RWPE2 (cell line): Measurements from ENCODE around the gene NBPF3.

Source experiments
- ATAC-seq: fragments of 200-7000 bp; cut with Tn5 transposase; 3 replicates; pipeline ENCODE4 v1.9.1; 2021; ENCODE audit warnings: low read depth
- DNase-seq: peaks from one replicate; pipeline ENCODE4 v3.0.0-alpha.2; 2020; ENCODE audit warnings: low spot score
- H3K27ac ChIP-seq: fragments of 450-650 bp; 2 replicates; pipeline ENCODE4 v1.5.1; 2017; ENCODE audit warnings: mild to moderate bottlenecking; ENCODE audit not compliant: poor library complexity, severe bottlenecking
- H3K27me3 ChIP-seq: fragments of 250-450 bp; sonication (Bioruptor Pico); 2 replicates; pipeline ENCODE4 v1.5.1; 2021; ENCODE audit warnings: mild to moderate bottlenecking, moderate library complexity; ENCODE audit not compliant: insufficient read depth, poor library complexity, severe bottlenecking
- H3K36me3 ChIP-seq: fragments of 250-450 bp; sonication (Bioruptor Pico); 2 replicates; pipeline ENCODE4 v1.5.1; 2020; ENCODE audit warnings: low read depth, mild to moderate bottlenecking, moderate library complexity
- H3K4me1 ChIP-seq: fragments of 250-450 bp; sonication (Bioruptor Pico); 2 replicates; pipeline ENCODE4 v1.5.1; 2021; ENCODE audit warnings: mild to moderate bottlenecking, moderate library complexity; ENCODE audit not compliant: insufficient read depth, poor library complexity, severe bottlenecking
- H3K4me3 ChIP-seq: fragments of 250-450 bp; sonication (Bioruptor Pico); 2 replicates; pipeline ENCODE4 v1.5.1; 2021; ENCODE audit warnings: mild to moderate bottlenecking, moderate library complexity; ENCODE audit not compliant: severe bottlenecking
- H3K9me3 ChIP-seq: fragments of 250-450 bp; sonication (Bioruptor Pico); 2 replicates; pipeline ENCODE4 v1.5.1; 2021; ENCODE audit warnings: mild to moderate bottlenecking, moderate library complexity; ENCODE audit not compliant: severe bottlenecking
- TF ChIP-seq, protein P1 (sequence below): fragments of 450-650 bp; IDR thresholded peaks from one replicate; pipeline ENCODE4 v1.5.1; 2017; ENCODE audit warnings: mild to moderate bottlenecking, moderate library complexity; ENCODE audit not compliant: poor library complexity, severe bottlenecking

The NBPF3 gene

DNA sequence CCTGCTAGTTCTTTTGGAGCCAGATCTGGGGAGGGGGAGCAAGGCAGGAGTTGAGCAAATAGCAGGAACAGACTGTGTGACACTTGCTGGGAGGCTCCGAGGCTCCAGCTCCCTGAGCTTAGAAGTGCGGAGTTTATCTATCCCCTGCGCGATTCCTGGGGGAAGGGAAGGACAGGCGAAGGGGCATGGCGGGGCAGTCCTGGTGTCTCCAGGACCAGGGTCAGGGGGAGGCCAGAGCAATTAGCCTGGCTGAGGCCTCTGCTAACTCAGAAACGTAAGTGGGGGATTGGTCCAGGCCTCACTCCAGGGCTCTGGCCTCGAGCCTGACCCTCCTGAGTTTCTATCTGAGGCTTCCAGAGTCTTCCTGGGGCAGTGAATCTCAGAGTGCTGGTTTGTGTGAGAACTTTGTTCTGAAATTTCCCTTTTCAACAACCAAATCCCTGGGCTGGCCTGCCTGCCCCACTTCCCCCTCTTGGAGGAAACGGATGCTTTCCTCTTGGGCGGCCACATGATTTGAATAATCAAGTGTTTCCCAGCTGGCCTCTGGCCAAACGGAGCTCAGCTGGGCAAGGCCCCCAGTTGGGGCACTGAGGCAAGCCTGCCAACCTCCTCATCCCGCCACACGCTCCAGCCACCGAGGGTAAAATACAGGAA, 84.9 kb downstream of the NBPF3 start:
- TF ChIP-seq, protein P1, sequence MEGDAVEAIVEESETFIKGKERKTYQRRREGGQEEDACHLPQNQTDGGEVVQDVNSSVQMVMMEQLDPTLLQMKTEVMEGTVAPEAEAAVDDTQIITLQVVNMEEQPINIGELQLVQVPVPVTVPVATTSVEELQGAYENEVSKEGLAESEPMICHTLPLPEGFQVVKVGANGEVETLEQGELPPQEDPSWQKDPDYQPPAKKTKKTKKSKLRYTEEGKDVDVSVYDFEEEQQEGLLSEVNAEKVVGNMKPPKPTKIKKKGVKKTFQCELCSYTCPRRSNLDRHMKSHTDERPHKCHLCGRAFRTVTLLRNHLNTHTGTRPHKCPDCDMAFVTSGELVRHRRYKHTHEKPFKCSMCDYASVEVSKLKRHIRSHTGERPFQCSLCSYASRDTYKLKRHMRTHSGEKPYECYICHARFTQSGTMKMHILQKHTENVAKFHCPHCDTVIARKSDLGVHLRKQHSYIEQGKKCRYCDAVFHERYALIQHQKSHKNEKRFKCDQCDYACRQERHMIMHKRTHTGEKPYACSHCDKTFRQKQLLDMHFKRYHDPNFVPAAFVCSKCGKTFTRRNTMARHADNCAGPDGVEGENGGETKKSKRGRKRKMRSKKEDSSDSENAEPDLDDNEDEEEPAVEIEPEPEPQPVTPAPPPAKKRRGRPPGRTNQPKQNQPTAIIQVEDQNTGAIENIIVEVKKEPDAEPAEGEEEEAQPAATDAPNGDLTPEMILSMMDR: no peak
- ATAC-seq (no peak), DNase-seq (no peak)
- Histone ChIP-seq H3K27me3 (no peaks in the 10 kb centered on the region), H3K4me1 (no peaks in the 10 kb centered on the region), H3K4me3 (no peak overlapping the region), H3K36me3 (no peaks in the 10 kb centered on the region), H3K9me3 (no peaks in the 10 kb centered on the region), H3K27ac (no peak overlapping the region)

DNA sequence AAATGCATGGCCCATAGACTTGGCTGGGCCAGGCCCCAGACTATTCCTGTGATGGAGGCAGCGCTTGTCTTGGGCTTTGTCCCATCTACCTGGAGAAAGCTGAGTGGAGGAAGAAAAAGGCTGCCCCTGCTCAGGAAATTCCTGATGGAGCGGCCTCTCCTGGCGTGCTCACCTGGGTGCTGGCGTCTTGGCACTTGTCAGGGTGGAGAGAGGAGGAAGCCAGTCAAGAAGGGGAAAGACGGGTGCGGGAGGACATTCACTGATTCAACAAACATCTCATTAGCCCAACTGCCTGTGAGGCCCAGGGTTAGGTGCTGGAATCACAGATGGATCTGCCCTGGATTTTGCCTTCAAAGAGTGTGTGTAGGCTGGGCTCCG, 85.4 kb downstream of the NBPF3 start:
- no peak for DNase-seq
- H3K4me1 ChIP-seq: no peaks in the 10 kb centered on the region
- H3K9me3 ChIP-seq: no peaks in the 10 kb centered on the region
- no peaks in the 10 kb centered on the region for H3K36me3 ChIP-seq
- TF ChIP-seq, protein P1: no peak
- no peak for ATAC-seq
- no peak overlapping the region for H3K4me3 ChIP-seq
- no peaks in the 10 kb centered on the region for H3K27me3 ChIP-seq
- no peak overlapping the region for H3K27ac ChIP-seq

DNA sequence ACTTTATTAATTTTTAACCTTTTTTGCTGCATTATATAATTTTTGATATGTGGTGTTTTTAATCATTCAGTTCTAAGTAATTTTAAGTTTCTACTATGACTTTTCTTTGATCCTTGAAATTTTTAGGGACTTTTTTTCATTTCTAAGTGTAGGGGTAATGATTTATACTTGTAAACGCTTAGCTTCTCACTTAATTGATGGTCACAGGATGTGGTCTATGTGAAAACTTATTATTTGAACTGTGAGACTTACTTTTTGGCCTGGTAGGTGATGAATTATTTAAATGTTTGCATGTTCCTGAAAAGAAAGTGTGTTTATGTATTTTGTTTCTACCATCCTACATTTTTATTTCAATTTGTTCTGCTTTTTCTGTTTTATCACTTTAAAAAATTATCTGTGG, 86.5 kb downstream of the NBPF3 start:
- H3K27me3 ChIP-seq: no peaks in the 10 kb centered on the region
- TF ChIP-seq, protein P1: no peak
- no peaks in the 10 kb centered on the region for H3K36me3 ChIP-seq
- H3K27ac ChIP-seq: no peak overlapping the region
- H3K4me3 ChIP-seq: no peak overlapping the region
- no peak for ATAC-seq
- H3K9me3 ChIP-seq: no peaks in the 10 kb centered on the region
- DNase-seq: no peak
- no peaks in the 10 kb centered on the region for H3K4me1 ChIP-seq

DNA sequence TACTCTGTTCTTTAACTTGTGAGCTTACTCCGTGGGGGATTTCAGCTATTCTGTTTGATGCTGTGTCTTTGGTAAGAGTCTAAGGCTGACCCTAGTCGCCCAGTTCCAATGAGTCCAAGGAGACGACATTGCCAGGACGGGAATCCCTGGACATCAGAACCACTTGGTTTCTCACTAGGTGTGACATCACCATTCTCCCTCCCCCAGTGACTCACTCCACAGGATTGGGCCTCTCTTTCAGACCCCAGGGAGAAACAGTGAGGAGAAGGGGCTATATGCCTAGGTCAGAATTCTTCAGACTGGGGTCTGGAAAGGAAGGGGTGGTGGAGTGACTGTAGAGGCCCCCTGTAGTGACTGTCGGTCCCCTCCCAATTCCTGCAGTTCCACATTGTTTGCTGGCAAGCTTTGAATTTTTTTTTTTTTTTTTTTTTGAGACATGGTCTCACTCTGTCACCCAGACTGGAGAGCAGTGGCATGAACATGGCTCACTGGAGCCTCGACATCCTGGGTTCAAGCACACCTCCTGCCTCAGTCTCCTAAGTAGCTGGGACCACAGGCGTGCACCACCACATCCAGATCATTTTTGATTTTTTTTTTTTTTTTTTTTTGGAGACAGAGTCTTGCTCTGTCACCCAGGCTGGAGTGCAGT, 90.6 kb downstream of the NBPF3 start:
- Histone ChIP-seq H3K4me3 (no peak overlapping the region), H3K27me3 (no peaks in the 10 kb centered on the region), H3K9me3 (no peaks in the 10 kb centered on the region), H3K36me3 (no peaks in the 10 kb centered on the region), H3K27ac (no peak overlapping the region), H3K4me1 (no peaks in the 10 kb centered on the region)
- ATAC-seq (0 out of 3 replicates have a peak, but pooled peaks have one; percentile 35), DNase-seq (no peak)
- TF ChIP-seq, protein P1: no peak

DNA sequence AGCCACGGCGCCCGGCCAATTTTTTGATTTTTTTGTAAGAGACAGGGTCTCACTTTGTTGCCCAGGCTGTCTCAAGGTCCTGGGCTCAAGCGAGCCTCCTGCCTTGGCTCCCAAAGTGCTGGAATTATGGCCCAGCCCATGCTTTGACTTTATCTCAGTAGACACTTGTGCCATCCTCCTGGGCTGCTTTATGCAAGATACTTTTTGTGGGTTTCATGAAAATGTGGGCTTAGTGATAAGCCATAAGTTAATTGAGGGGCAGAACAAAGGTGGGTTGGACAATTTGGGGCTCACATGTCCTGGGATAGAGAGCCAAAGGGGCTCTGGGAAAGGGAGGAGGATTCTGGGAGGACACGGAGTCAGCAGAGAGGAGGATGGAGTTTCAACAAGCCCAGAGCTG, 91.3 kb downstream of the NBPF3 start:
- DNase-seq (no peak), ATAC-seq (no peak)
- H3K27me3 ChIP-seq: no peaks in the 10 kb centered on the region
- no peak overlapping the region for H3K4me3 ChIP-seq
- H3K9me3 ChIP-seq: no peaks in the 10 kb centered on the region
- no peak overlapping the region for H3K27ac ChIP-seq
- no peaks in the 10 kb centered on the region for H3K4me1 ChIP-seq
- TF ChIP-seq, protein P1: no peak
- no peaks in the 10 kb centered on the region for H3K36me3 ChIP-seq
